Panc1 (cell line): ENCODE measurements around the gene LRFN2.

Source experiments
- POLR2AphosphoS5 ChIP-seq: IDR thresholded peaks from 2 replicates; pipeline ENCODE4 v1.6.1; 2012; ENCODE audit warnings: mild to moderate bottlenecking, low read depth, low read length, moderate library complexity
- SIN3A ChIP-seq: IDR thresholded peaks from 2 replicates; pipeline ENCODE4 v1.6.1; 2012; ENCODE audit warnings: low read depth, mild to moderate bottlenecking, low read length, moderate library complexity, borderline replicate concordance; ENCODE audit not compliant: insufficient read depth
- TCF7L2 ChIP-seq: IDR thresholded peaks from 2 replicates; pipeline ENCODE4 v1.6.1; 2011; ENCODE audit warnings: mild to moderate bottlenecking, low read depth, low read length, inconsistent platforms
- TF ChIP-seq, protein P1 (sequence below): fragments of 450-650 bp; IDR thresholded peaks from 2 replicates; pipeline ENCODE4 v1.5.1; 2017; ENCODE audit warnings: mild to moderate bottlenecking
- TF ChIP-seq, protein P2 (sequence below), 2 experiments: IDR thresholded peaks; 2 replicates each; pipeline ENCODE4 v1.6.1; 2011 to 2012; ENCODE audit warnings: low read depth in 2 of 2, control low read depth in 1 of 2, low read length in 1 of 2, mild to moderate bottlenecking in 1 of 2, moderate library complexity in 1 of 2; ENCODE audit not compliant: insufficient read depth in 1 of 2

DNA sequence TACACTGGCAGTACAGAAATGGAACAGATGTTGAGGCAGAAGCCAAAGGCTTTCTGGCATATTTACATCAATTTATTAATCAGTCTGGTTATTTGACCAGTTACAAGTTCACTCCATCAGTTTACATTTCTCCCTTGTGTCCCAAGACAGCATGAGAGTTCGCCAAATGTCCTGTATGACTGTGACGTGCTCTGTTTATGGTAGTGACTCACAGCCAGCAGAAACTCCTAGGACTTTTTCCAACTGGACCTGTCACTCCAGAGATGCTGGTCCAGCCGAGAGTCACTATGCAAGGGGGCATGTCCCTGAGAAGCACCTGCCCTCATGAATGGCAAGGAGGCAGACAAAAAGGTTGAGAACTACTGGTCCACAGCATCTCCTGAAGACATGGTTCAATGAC is 160.0 kb downstream of the LRFN2 start:
- TF ChIP-seq, protein P1, sequence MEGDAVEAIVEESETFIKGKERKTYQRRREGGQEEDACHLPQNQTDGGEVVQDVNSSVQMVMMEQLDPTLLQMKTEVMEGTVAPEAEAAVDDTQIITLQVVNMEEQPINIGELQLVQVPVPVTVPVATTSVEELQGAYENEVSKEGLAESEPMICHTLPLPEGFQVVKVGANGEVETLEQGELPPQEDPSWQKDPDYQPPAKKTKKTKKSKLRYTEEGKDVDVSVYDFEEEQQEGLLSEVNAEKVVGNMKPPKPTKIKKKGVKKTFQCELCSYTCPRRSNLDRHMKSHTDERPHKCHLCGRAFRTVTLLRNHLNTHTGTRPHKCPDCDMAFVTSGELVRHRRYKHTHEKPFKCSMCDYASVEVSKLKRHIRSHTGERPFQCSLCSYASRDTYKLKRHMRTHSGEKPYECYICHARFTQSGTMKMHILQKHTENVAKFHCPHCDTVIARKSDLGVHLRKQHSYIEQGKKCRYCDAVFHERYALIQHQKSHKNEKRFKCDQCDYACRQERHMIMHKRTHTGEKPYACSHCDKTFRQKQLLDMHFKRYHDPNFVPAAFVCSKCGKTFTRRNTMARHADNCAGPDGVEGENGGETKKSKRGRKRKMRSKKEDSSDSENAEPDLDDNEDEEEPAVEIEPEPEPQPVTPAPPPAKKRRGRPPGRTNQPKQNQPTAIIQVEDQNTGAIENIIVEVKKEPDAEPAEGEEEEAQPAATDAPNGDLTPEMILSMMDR = no peak
- TF ChIP-seq POLR2AphosphoS5 (no peak), TCF7L2 (no peak), SIN3A (no peak)
- TF ChIP-seq, protein P2, sequence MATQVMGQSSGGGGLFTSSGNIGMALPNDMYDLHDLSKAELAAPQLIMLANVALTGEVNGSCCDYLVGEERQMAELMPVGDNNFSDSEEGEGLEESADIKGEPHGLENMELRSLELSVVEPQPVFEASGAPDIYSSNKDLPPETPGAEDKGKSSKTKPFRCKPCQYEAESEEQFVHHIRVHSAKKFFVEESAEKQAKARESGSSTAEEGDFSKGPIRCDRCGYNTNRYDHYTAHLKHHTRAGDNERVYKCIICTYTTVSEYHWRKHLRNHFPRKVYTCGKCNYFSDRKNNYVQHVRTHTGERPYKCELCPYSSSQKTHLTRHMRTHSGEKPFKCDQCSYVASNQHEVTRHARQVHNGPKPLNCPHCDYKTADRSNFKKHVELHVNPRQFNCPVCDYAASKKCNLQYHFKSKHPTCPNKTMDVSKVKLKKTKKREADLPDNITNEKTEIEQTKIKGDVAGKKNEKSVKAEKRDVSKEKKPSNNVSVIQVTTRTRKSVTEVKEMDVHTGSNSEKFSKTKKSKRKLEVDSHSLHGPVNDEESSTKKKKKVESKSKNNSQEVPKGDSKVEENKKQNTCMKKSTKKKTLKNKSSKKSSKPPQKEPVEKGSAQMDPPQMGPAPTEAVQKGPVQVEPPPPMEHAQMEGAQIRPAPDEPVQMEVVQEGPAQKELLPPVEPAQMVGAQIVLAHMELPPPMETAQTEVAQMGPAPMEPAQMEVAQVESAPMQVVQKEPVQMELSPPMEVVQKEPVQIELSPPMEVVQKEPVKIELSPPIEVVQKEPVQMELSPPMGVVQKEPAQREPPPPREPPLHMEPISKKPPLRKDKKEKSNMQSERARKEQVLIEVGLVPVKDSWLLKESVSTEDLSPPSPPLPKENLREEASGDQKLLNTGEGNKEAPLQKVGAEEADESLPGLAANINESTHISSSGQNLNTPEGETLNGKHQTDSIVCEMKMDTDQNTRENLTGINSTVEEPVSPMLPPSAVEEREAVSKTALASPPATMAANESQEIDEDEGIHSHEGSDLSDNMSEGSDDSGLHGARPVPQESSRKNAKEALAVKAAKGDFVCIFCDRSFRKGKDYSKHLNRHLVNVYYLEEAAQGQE (IDR thresholded peaks at IDR 0.05; ENCODE audit: insufficient read depth in 1 of 2, low read depth in 2 of 2, low read length in 1 of 2) = no peak
